HuH-7.5 (cell line): Measurements from ENCODE around the gene GLRA2.

ENCODE experiments used
- DNase-seq: peaks from one replicate; pipeline ENCODE4 v3.0.0; 2011; ENCODE audit warnings: low spot score

Gene GLRA2

GRCh38 chrX:14529290-14529989 lies at the start of gene GLRA2:
Gene GLRA2 (plus strand): TSS chrX:14529536. CDS start chrX:14530058, 522 bp downstream.
- no peak for DNase-seq

DNA sequence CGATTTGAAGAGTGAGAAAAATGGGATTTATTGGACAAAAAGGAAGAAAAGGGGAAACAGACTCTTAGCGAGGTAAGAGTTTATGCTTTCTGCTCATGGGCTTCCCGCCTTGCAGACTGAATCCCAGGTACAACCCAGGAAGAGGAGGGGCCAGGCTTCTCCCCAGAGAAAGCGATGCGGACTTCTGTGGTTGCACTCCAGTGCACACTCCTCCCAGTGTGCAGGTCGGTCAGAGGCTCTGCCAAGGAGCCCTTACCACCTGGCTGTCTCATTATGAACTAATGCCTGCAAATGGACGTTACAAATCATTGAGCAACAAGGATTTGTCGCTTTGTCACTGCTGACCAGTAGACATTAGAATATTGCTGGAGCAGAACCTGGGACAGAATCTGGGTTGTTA lies 39.9 kb upstream of the GLRA2 start:
- no peak for DNase-seq

DNA sequence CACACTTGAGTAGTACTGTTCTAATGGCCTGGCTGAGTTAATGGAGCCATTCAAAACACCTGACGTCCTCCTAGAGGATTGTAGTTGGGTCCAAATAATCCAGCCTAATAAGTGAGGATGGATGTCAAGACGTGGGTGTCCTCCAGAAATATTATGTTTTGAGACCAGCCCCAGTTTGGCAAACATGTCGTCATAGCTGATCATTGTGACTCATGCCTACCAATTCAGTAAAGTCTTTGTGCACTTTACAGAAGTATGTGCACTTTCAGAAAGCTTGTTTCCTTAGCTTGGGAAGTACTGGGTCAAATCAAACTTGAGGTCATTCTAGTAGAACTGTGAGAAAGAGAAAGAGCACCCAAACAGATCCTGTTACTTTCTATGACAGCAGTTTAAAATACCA lies 37.6 kb upstream of the GLRA2 start:
- no peak for DNase-seq

DNA sequence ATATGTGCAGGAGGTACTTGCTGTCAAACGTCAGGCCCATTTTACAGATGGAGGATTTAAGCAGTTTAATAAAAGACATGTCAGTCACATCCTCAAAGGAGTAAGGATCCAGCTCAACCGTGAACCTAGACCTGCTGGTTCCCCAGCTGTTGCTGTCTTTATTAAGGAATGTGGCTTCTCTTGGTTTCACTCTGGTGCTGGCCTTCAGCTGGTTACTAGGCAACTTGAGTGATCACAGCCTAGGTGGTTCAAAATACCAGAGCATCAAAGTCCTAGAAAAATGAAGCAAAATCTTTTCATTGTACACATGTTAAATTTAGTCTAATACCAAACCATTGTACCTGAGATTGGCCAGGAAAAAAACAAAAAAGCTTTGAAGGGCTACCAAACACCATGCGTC lies 32.7 kb upstream of the GLRA2 start:
- DNase-seq = no peak

DNA sequence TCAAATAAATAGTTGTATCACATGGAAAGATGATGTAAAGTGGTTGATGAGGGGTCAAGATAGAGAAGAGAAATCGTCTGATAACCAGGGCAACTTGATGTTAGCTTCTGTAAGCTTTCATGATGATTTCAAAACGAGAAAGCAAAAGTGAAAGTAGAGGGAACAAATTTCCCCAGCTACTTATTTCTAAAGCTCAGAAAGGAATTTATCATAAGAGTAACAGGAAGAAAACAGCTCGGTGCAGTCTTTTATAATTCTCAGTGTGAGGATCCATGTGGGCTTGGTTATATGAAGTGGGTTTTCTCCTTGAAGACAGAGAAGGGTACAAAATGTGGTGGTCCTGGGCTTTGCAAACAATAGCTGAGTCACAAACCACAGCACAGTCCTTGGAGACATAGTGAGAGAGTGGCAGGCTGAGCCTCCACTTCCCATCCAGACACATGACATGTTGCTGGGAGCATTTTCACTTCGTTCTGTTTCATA lies 32.1 kb upstream of the GLRA2 start:
- no peak for DNase-seq

GRCh38 chrX:14501327-14501726 lies 28.0 kb upstream of the GLRA2 start:
- no peak for DNase-seq

DNA sequence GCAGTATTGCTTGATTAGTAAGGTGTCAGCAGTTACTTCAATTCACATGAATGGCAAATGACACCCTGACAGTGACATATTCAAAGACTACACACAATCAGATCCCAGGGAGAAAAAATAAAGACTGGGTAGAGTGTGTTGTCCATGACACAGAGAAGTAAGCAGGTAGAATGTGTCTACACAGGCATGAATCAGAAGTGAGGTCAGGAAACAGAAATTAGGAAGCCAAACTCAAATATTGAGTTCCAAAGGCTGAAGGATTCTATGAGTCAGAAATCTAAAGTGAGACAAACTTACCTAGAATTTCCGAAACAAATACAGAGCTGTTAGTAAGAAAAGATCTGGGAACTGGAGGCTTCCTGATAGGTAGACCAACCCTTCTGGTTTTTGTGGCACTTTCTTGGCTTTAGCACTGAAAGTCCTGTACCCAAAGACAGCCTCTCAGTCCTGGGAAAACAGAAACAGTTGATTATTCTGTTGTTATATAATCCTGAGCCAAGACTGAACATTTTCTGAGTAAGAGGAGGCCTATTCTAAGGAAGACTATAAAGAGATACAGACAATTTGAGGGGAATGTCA lies 24.3 kb upstream of the GLRA2 start:
- DNase-seq = no peak

GRCh38 chrX:14505648-14506047 lies 23.7 kb upstream of the GLRA2 start:
- DNase-seq = no peak

DNA sequence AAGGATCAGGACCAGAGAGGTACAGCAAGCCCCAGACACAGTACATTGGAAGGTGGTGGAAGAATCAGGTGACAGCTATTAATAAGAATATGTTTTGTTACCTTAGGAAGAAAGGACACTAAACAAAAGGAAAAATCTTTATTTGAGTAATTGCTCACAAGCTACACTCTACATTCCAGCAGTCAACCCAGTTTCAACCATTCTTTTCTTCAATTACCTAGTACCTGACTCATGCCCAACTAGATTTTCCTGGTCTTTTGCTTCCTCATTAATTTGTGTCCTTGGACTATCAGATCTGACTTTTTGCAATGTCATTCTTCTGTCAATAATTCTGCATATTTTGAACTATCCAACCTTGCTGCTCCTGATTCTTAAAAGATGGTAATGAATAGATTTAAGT lies 22.5 kb upstream of the GLRA2 start:
- no peak for DNase-seq

DNA sequence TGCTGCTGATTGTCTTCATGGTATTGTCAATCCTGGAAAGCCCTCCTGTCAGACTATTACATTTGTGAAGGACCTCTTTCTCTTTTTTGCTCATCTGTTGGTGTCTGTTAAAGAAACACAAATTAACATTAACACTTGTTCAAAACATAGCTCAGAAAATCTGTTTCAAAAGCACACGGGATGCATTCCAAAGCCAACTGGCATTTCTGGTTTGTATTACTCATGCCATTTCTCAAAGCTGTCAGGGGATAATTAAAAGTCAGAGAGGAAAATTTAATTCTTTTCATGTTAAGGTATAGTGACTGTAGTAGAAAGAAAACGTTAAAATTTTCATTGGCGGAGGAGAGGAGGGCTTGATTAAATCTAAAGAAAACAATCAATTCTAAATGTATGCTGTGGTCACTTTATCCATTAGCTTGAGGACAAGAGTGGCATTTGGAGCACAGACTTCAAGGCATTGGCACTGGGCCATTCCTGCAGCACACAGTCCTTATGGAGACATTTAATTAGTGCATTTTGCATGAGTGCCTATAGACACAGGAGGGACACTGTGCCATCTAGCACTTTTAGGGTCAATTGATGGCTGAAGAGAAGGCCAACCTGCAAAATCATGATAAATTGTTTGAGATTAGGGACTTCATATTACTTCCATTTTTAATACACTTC lies 21.2 kb upstream of the GLRA2 start:
- DNase-seq = no peak

GRCh38 chrX:14509325-14510057 lies 19.8 kb upstream of the GLRA2 start:
- DNase-seq = no peak

DNA sequence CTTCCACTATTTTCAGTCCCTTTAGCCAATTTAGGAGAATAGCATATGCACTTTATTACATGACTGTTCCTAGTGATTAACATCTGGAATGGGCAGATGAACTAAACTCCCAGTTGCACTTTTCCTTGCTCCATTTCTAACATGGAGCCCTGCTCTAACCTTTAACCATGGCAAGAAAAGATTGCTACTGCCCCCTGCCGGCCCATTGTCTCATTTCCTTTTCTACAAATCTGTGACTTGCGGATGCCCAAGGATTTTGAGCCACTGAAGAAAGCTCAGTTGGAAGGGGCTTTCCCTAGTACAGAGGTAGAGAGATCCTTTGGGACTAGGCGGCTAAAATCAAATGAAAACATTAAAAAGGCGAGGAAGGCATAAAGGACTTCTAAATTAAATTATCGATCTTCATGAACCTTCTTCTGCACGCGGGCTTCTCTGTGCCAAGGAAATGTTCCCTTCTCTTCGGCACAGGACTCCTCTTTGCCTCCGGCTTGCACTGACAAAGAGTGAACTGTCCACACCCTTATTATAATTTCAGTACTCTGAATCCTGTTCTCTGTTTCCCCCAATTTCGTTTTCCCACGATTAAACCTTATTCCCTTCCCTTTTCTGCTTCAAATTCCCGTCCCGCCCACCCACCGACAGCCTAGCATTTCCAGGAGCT lies 577 bp upstream of the GLRA2 start:
- DNase-seq = peak; percentile 3

GRCh38 chrX:14533867-14534266 lies 4.5 kb downstream of the GLRA2 start:
- no peak for DNase-seq

GRCh38 chrX:14546190-14546589 lies 16.9 kb downstream of the GLRA2 start:
- DNase-seq = no peak

DNA sequence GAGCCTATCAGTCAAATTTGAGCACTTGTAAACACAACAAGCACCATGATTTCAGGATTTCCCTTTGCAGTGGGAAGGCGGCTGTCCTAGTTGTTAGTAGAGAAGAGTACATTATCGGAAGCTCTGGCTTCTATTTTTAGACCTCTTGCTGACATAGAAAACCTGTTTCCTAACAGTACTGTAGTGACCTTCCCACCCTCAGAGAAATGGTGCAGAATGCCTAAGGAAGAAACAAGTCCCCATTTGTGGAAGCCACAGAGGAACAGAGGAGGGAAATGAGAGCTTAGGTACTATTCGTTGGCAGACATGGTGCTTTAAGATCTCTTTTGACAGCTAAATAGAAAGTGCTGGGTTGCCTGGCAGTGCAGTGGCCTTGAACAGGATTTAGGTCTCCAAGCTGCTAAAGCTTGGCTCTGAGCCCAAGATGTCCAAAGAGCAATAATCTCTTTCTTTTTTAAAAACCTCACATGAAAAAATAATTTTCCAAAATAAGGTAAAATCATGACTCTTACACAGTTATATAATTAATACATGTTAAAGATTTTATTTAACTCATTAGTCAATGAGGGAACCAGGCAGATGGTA lies 24.9 kb downstream of the GLRA2 start:
- DNase-seq = peak; percentile 0

- no peak for DNase-seq
Measured at GRCh38 chrX:14564058-14564457, 34.7 kb downstream of the GLRA2 start.

GRCh38 chrX:14573161-14573560 lies 43.8 kb downstream of the GLRA2 start:
- no peak for DNase-seq

GRCh38 chrX:14581081-14581480 lies 51.7 kb downstream of the GLRA2 start:
- DNase-seq = no peak

DNA sequence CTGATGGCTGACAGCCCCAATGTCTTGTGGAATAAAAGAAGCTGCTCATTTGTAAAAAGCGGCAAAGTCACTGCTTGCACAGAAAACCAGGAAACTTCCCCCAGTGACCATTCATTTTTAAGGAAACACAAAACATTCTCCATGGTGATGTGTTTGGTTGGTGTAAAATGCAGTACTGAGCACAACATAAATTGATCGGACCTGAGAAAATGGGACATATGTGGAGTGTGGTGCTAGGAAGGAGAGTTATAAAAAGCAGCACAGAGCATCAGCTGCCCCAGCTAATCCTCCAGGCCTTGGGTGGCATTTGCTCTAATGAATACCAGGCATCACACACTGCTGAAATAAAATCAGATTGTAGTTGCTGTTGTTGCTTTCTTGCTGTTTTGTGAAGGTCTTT lies 55.2 kb downstream of the GLRA2 start:
- DNase-seq = no peak

DNA sequence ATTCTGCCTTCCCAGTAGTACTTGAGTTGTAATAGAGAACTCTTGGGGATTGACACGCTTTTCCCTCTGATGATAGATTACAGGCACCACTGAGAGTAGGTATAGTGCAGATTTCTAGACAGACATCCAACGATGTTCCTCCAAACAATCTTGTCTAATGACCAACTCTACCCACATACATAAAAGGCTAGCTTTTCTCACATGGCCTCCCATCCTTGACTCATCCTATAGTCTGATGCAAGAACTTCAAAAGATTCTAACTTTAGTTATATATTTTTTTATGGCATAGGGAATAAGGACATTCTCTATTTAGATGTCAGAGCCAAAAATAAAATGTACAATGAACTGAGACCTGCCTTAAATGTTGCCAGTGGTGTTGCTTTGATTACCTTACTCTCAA lies 60.9 kb downstream of the GLRA2 start:
- DNase-seq = no peak

- no peak for DNase-seq
Measured at GRCh38 chrX:14590693-14591424, 61.5 kb downstream of the GLRA2 start.
